NCI-H1694 treated with DMSO at 0.1 percent for 48 hours (cell line): ENCODE measurements around the gene FAM227B.
A peak's percentile ranks its signal among the peaks of the same experiment; 100 is the strongest.
"Not testable (repeated sequence)": the region's sequence is repeated elsewhere in the genome, so short reads cannot be mapped to it uniquely, and the experiment has no call there.

Experiments used
- DNase-seq: peaks from one replicate; lab custom pipeline; 2025; lab: John Stamatoyannopoulos, UW

Gene FAM227B

GRCh38 chr15:49438962-49439631 is 181.5 kb downstream of the FAM227B start:
- DNase-seq: no peak

- DNase-seq: no peak
Observed at GRCh38 chr15:49436751-49437150, 183.9 kb downstream of the FAM227B start.

- DNase-seq: no peak
Observed at GRCh38 chr15:49435174-49435573, 185.4 kb downstream of the FAM227B start.

GRCh38 chr15:49430046-49430445 is 190.6 kb downstream of the FAM227B start:
- no peak for DNase-seq

- no peak for DNase-seq
Observed at GRCh38 chr15:49428409-49429095, 192.1 kb downstream of the FAM227B start.

GRCh38 chr15:49427372-49427771 is 193.2 kb downstream of the FAM227B start:
- DNase-seq: no peak

GRCh38 chr15:49424954-49425353 is 195.7 kb downstream of the FAM227B start:
- DNase-seq: no peak

- no peak for DNase-seq
Observed at GRCh38 chr15:49423901-49424550, 196.6 kb downstream of the FAM227B start.

GRCh38 chr15:49423021-49423420 is 197.6 kb downstream of the FAM227B start, which contains the start of gene FGF7:
TSS of gene FGF7 (plus strand) at chr15:49423242. CDS start at chr15:49424298, 1,056 bp downstream.
- no peak for DNase-seq

- DNase-seq: peak; percentile 3
Observed at GRCh38 chr15:49421991-49422390, 198.6 kb downstream of the FAM227B start.

- no peak for DNase-seq
Observed at GRCh38 chr15:49418811-49419210, 201.8 kb downstream of the FAM227B start.

- no peak for DNase-seq
Observed at GRCh38 chr15:49415638-49416037, 205.0 kb downstream of the FAM227B start.

- DNase-seq: no peak
Observed at GRCh38 chr15:49415149-49415548, 205.5 kb downstream of the FAM227B start.

GRCh38 chr15:49412797-49413196 is 207.8 kb downstream of the FAM227B start:
- DNase-seq: no peak

- no peak for DNase-seq
Observed at GRCh38 chr15:49410641-49411040, 210.0 kb downstream of the FAM227B start.

- DNase-seq: no peak
Observed at GRCh38 chr15:49406352-49407118, 214.1 kb downstream of the FAM227B start.

- DNase-seq: not testable (repeated sequence)
Observed at GRCh38 chr15:49402515-49403296, 217.9 kb downstream of the FAM227B start.

GRCh38 chr15:49387471-49387870 is 233.1 kb downstream of the FAM227B start:
- no peak for DNase-seq

GRCh38 chr15:49383266-49383665 is 237.4 kb downstream of the FAM227B start:
- DNase-seq: no peak

GRCh38 chr15:49382394-49382793 is 238.2 kb downstream of the FAM227B start:
- DNase-seq: no peak

GRCh38 chr15:49380912-49381311 is 239.7 kb downstream of the FAM227B start:
- DNase-seq: no peak
